Measurements from ENCODE around the gene LSM11.

GRCh38 chr5:157743163-157744050, at the start of gene LSM11:
- TF ChIP-seq POLR2AphosphoS5 (IDR thresholded peaks at IDR 0.05; ENCODE audit: low read depth, low read length): no peak
- TF ChIP-seq POLR2A (IDR thresholded peaks at IDR 0.05; ENCODE audit: low read depth, low read length): 0 out of 2 replicates have a peak, but pooled peaks have one; percentile 33
- no peak for TF ChIP-seq SPI1 (IDR thresholded peaks at IDR 0.05; ENCODE audit: low read depth, low read length)
- 0 out of 2 replicates have a peak, but pooled peaks have one; percentile 14 for TF ChIP-seq TAF1 (IDR thresholded peaks at IDR 0.05; ENCODE audit: low read depth, low read length)
- TF ChIP-seq PAX5 (IDR thresholded peaks at IDR 0.05; ENCODE audit: insufficient read depth, low read length, severe bottlenecking): peak; percentile 62
- no peak; the same call in 1 of the 2 replicates for TF ChIP-seq POU2F2 (IDR thresholded peaks at IDR 0.05; ENCODE audit: low read depth, low read length)

Measured in GM12891 (cell line).